Measurements from ENCODE around the gene STT3B. TPM values are rescaled to one million over a fixed set of nuclear protein-coding genes. Genes with fewer than 3 reads are reported as not detected.
A peak's percentile ranks its signal among the peaks of the same experiment; 100 is the strongest.
"Not testable (repeated sequence)": the region's sequence is repeated elsewhere in the genome, so short reads cannot be mapped to it uniquely, and the experiment has no call there.

STT3B gene
- total RNA-seq: 100 to 1,000 TPM; 104 to 113 TPM
- long read RNA-seq, full-length matches to known transcripts: 173 of 204 reads
- long read RNA-seq, partial matches to known transcripts: 13 of 204 reads
- long read RNA-seq, other reads (novel, unspliced or antisense): 18 of 204 reads

DNA sequence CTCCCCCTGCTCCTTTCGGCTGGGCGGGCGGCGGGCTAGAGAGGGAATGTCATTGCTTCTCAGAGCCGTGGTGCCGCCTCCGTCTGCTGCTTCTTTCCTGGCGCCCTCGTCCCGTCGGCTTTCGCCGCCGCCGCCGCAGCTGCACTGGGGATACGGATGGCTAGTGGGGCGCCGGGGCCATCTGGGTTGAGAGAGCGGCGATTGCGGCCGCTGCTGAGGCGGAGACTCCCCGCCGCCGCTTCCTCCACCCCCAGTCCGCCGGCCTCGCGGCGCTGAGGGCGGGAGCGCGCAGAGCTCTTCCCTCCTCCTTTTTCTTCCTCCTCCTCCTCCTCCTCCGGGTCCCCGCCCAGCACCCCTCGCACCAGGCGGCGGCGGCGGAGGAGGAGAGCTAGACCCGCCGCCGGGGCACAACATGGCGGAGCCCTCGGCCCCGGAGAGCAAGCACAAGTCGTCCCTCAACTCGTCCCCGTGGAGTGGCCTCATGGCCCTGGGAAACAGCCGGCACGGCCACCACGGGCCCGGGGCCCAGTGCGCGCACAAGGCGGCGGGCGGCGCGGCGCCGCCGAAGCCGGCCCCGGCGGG, at the start of gene STT3B:
STT3B (plus strand) TSS at position 339 of the 582 bp plus-strand sequence; CDS start at position 413, 74 bp downstream.
- DNase-seq: peak in 1 of 2 donors; percentile 84
- ATAC-seq: peak; percentile 66
- intact Hi-C loops (cut with DNase I, micrococcal nuclease): no loop called here

DNA sequence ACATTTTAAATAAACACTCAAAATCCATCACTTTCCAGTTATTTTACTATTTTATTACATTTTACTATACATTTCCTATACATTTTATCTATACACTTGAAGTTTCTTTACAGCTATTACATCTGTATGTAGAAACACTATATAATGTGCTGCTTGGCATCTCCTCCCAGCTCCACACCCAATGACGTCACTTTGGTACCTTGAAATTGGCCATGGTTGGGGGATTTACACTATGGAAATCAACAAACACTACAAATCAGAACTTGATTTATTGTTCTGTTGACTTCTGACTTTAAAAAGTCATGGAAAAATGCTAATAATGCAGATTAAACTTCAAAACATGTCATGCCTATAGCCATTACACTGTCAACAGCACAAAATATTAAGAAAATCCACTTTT, 48.9 kb upstream of the STT3B start:
- no peak for ATAC-seq
- intact Hi-C loops (cut with DNase I, micrococcal nuclease): no loop called here
- DNase-seq: no peak

DNA sequence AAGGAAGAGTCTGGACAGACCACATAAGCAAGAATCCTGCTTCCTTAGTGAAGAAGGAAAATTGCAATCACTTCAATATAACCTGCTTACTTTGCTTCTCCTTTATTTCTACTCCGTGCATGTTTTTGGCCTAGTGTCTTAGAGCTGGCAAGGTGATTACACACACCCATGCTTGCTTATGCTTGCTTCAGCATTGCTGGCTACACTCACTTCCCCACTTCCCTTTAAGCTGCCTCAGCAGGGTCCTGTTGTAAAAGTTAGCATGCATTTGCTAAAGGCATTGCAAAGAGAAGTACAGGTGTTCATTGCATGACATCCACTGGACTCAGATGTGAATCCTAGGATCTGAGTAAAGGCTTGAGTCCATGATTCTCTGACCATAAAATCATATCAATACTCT, 47.5 kb upstream of the STT3B start:
- ATAC-seq (no peak), DNase-seq (no peak)
- intact Hi-C loops (cut with DNase I, micrococcal nuclease): no loop called here

DNA sequence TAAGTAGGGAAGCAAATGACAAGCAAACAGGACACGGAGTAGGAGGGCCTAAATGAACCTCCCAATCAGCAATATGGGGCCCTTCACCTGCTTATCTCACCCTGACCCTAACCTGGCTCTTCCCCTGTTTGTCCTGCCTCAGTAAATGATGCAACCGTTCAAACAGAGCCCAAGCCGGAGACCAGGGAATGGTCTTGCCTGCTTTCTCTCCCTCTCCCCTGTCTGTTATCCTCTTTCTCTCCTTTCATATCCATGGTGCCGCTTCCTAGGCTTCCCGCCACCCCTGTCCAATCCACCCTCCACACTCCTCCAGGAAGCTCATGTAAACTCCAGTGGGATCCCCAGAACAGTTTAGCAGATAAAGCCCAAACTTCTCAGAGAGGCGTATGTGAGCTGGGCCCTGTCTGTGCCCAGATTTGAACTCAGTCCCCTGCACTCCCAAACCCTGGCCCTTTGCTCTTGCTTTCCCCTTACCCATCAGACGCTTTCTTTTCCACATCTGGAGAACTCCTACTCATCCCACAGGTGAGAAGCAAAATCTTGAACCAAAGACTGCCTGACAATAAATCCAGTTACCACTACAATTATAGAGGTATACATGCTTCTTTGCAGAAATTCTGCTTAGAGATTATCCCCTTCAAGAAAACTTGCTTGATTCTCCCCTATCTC, 45.7 kb upstream of the STT3B start:
- intact Hi-C loops (cut with DNase I, micrococcal nuclease): no loop called here

DNA sequence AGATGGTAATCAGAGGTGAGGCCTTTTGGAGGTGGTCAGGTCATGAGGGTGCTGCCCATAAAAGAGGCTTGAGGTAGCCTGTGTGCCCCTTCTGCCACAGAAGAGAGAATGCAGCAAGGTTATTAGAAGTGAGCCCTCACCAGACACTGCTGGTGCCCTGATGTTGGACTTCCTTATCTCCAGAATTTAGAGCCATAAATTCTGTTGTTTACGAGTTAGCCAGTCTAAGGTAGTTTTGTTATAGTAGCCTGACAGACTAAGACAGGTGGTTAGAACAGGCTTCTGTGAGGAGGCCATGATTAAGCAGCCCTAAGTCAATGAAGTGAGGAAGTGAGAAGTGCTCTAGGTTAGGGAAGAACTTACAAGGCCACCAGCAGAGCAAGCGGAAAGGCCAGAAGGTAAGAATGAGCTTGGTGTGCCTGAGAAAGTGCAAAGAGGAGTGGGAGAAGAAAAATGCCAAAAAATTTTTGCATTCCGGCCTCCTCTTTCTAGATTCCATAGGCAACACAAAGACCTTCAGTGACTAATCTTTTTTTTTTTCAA, 44.2 kb upstream of the STT3B start:
- DNase-seq (no peak), ATAC-seq (peak; percentile 62)
- intact Hi-C loops (cut with DNase I, micrococcal nuclease): no loop called here

More for the DNA sequence above, 45.7 kb upstream of the STT3B start:
- ATAC-seq (no peak), DNase-seq (no peak)

DNA sequence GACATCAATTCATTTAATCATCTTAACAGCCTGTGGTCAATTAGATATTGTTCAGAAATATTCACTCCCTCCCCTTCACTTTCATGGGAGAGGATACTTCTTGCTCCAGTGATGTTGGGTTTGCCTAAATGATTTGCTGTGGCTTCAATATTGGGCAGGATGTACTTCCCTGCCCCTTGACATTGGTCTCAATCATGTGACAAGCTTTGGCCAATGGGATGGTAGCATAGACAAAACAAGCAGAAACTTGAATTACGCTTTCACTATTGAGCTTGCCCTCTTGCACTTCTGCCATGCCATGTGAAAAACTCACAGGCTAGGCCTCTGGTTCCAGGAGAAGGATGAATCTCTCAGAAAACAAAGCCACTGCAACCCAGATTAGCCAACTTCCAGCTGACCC, 42.2 kb upstream of the STT3B start:
- DNase-seq (no peak), ATAC-seq (no peak)

DNA sequence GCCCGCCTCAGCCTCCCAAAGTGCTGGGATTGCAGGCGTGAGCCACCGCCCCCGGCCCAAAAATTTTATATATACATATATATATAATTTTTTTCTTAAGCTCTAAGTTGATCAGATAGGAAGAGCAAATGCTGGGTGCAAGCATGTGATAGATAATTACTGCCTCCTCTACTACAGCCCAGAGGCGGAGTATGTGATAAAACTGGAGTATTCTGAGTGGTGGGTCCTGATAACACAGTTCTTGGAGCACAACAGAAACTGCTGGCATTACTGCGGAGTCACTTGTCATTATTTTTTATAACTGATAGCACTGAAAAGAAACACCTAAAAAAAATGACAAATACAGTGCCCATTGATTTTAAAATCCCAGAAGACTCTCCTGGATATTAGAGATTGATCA, 41.1 kb upstream of the STT3B start:
- ATAC-seq: no peak
- intact Hi-C loops (cut with DNase I, micrococcal nuclease): no loop called here
- DNase-seq: no peak

More for the DNA sequence above, 42.2 kb upstream of the STT3B start:
- intact Hi-C loops (cut with DNase I, micrococcal nuclease): no loop called here

DNA sequence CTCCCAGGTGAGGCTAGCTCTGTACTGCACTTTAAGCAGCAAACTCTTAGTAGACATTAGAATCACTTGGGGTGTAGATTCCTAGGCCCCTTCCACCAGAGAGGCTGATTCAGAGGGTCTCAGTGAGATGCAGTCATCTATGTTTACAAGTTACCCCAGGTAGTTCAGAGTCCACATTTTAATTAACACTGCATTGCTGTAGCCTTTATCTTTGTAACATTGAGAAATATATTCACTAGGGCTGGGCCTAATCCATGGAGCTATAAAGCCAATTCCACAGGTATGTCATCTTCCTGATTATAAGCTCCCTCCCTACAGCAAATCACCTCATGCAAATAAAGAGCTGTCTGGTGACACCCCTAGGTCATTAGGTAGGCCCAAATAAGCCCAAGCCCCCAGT, 39.6 kb upstream of the STT3B start:
- no peak for DNase-seq

DNA sequence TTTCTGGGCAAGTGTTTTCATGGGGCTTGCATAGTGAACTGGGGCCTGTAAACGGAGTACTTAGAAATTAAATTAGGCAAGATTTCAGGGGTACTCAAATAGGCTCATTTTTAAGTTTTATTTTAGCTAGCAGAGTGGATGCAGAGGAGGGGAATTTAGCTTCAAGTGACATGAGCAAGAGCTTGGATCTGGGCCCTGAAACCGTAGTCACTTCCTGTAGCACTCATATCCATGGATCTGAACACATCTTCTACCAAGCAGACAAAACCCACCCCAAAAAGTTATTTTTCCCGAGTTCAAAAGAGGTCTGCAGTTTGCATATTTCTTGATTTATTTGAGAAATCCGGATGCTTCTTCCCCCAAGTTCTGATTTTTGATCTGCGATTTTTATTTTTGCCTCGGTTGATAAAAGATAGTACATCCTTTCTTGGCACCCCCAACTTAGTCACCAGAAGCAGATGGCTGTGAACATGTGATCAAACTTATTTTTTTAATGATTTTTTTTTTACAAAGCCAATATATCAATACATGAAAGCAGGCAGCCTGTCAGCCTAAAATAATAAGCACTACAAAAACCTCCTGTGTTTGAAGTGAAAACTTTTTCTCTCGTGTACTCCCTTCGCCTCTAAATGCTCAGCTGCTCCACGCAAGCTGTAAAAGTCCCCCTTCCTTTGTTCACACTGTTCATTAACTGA, 36.6 kb upstream of the STT3B start:
- intact Hi-C loops (cut with DNase I, micrococcal nuclease): no loop called here
- DNase-seq (no peak), ATAC-seq (no peak)

More for the DNA sequence above, 39.6 kb upstream of the STT3B start:
- ATAC-seq: peak; percentile 89
- intact Hi-C loops (cut with DNase I, micrococcal nuclease): no loop called here

DNA sequence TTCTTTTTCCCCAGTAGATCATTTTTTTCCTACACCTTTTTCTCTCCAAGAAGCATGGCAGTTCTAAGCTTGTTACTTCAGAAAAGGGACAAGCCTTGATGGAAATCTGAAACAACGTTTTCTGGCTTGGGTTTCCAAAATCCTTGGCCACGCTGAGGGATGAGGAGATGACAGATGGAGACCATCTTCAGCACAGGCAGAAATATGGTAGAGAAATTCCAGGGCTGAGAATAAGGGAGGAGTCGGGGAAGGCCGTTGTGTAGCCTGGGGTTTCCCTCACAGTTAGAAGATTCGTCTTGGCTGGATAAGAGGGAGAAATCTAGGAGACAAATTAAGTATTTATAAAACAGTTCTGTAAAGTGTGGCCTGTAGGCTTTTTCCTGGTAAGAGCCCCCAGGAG, 33.9 kb upstream of the STT3B start:
- intact Hi-C loops (cut with DNase I, micrococcal nuclease): no loop called here
- ATAC-seq (no peak), DNase-seq (no peak)

DNA sequence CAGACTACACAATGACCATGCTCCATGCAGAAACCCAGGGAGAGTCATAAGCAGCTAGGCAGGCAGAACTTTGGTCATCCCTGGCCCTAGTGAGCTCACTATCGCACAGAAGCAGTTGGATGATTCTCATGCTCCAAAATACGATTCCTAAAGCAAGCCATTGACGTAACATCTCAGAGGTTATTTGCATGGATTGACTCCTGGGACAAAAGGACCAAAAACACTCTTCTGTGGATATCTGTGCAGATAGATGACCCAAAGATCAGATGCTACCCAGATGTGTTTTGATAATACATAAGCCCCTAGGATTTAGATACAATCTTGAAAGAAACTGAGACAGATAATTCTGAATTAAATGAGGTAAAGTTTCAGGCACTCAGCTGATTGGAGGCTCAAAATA, 33.4 kb upstream of the STT3B start:
- ATAC-seq (no peak), DNase-seq (no peak)
- intact Hi-C loops (cut with DNase I, micrococcal nuclease): no loop called here

DNA sequence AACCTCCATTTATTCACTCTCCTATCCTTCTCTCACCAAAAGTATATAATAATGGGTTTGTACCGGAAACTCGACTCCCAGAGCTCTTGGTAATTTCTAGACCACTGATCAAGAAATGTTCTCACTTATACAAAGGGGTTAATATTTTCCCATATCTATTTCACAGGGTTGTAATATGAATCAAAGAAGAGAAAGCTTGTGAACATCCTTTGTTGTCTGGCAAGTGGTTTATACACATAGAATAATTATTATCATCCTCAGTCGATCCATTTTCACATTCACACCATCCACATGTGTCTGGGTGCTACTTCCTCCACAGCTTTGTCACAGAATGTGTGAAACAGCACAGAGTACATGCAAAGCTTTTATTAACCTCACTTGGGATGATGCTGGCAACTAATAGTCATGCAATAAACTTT, 29.9 kb upstream of the STT3B start:
- intact Hi-C loops (cut with DNase I, micrococcal nuclease): no loop called here
- ATAC-seq: no peak
- DNase-seq: no peak

DNA sequence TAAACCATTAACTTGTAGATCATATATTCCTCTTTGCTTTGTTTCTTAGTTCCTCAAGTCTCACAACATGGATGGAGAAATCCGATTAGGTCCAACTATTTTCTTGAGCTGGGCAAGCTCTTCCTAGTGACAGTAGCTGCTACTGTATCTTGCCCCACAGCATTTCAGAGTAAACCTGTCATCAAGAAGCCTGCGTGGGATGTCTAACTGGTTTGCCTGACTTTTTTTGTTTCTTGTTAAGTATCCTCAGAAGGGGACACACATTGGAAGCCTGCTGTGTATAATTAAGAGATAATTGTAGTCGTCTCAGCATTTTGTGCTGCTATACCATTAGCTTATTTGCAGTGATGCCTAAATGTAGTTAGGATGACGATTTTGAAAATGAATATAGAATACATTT, 29.3 kb upstream of the STT3B start:
- DNase-seq (no peak), ATAC-seq (peak; percentile 42)
- intact Hi-C loops (cut with DNase I, micrococcal nuclease): no loop called here

DNA sequence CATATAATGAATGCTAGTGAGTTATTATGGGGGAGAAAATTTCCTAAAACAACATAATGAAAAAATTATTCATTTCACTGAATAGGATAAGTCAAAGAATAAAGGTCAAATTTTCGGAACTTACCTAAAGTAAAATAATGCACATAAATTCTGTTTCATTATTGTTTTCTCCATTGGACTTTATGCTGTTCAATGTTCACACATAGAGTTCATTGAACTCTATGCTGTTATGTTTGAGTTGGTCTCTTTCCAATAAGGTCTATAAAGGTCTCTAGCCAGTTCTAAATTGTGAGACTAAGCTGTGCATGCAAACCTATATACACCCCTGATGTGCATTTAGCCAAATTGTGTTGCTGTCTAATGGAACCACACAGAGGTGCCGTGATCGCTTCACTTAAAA, 28.5 kb upstream of the STT3B start:
- ATAC-seq (peak; percentile 96), DNase-seq (no peak)
- intact Hi-C loops (cut with DNase I, micrococcal nuclease): no loop called here

DNA sequence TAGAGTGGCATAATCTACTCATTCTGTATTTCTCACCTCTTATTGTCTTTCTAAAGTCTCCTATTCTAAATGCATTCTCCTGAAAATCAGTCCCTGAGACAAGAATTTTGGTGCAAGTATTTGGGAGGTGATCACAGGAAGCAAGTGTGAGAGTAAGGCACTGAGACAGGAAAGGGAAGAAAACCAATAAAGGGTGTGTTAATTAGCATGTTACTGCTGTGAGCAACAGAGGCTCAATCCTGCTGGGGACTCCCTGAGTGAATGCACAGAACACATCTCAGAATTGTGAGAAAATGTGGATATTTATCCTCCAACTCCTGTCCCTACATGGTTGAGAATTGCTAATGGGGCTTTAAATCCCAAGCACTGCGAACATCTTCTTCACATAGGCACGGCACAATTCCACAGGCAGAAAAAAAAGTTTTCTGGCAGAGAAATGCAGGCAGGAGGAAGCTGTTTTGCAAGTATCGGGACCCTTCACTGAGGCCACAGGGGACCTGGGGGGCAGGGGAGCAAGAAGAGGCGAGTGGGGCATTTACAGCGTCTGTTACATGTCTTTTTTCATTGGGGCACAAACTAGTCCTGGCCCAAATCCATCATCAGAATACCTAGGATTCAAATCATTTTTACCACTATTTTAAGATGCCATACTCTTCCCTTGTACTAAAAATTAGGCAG, 27.2 kb upstream of the STT3B start:
- no peak for DNase-seq
- intact Hi-C loops (cut with DNase I, micrococcal nuclease): no loop called here
- peak; percentile 39 for ATAC-seq

DNA sequence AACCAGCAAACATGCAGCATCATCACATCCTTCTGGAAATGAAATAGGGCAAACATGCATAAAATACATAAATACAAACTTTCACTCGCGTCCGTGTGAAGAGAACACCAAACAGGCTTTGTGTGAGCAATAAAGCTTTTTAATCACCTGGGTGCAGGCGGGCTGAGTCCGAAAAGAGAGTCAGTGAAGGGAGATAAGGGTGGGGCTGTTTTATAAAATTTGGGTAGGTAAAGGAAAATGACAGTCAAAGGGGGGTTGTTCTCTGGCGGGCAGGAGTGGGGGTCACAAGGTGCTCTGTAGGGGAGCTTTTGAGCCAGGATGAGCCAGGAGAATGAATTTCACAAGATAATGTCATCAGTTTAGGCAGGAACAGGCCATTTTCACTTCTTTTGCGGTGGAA, 26.2 kb upstream of the STT3B start:
- intact Hi-C loops (cut with DNase I, micrococcal nuclease); ATAC-seq; DNase-seq: not testable (repeated sequence)

DNA sequence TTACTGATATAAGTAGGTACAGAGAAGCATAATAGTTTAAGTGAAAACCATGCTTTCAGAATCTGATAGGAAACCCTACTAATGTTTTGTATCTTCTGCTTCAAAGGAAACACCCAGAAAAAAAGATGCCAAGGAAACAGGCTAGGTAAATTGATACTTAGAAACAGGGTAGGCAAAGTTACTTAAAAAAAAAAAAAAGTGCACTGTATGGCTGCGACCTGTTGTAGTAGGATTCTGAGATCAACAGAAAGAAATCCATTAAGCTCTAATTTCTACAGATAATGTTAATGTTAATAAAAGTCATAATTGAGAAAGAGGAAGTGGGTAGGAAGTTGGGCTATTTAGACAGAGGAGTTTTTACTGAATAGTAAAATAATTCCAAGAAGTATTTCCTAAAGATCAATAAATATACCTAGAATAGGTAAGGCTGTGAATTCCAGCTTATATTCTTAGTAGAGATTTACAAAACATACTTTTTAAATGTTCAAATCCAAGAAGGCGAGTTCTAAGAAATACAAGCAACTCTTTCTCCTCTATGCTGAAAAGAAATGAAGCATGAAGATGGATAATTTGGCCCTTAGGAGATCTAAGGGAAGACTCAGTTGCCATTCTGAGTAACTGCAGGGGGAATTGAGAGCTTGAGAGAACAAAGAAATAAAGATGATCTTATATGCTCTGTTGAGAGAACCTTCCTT, 24.1 kb upstream of the STT3B start:
- intact Hi-C loops (cut with DNase I, micrococcal nuclease): no loop called here
- ATAC-seq (no peak), DNase-seq (no peak)

DNA sequence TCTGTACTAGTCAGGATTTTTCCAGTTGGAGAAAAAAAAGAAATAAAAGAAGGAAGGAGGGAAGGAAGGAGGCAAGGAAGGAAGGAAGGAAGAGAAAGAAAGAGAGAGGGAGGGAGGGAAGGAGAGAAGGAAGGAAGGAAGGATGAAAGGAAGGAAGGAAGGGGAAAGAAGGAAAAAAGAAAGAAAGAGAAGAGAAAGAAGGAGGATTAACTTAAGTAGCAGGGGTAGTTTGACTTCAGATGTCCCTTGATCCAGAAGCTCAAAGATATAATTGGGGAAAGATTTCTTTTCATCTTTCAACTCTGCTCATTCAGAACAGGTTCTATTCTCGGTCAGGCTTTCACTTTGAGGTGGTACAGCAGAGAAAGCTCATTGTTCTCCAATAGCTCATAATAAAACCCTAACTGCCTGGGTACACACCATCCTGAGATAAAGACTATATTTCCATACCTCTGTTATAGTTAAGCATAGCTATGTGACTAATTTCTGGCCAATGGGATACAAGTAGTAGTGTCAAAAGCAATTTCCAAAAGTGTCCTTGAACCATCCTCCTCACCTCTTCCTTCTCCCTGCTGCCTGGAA, 23.5 kb upstream of the STT3B start:
- DNase-seq (no peak), ATAC-seq (peak; percentile 83)
- intact Hi-C loops (cut with DNase I, micrococcal nuclease): no loop called here
